Neural cell (in vitro differentiated cells): ENCODE data around the gene ACD. TPM values are rescaled to one million over a fixed set of nuclear protein-coding genes. Genes with fewer than 3 reads are reported as not detected.

Experiments used
- H2AFZ ChIP-seq: fragments of 200-600, 300-800 bp; sonication (generic), shearing (Covaris generic); 2 replicates; pipeline ENCODE4 v1.6.0; 2014; ENCODE audit warnings: low read depth, mild to moderate bottlenecking, antibody characterized with exemption, low read length, moderate library complexity
- H3F3A ChIP-seq: fragments of 200-600 bp; shearing (Covaris generic); 2 replicates; pipeline ENCODE4 v1.6.1; 2016; ENCODE audit warnings: mild to moderate bottlenecking, moderate library complexity, mixed read lengths, antibody characterized with exemption, low read length; ENCODE audit not compliant: insufficient read depth, poor library complexity, severe bottlenecking
- H3K27ac ChIP-seq: fragments of 200-600, 300-800 bp; sonication (generic), shearing (Covaris generic); 2 replicates; pipeline ENCODE4 v1.5.1; 2014; ENCODE audit warnings: mild to moderate bottlenecking, low read length, moderate library complexity
- H3K27me3 ChIP-seq: fragments of 300-800, 200-600 bp; sonication (generic), shearing (Covaris generic); 2 replicates; pipeline ENCODE4 v1.6.0; 2014; ENCODE audit warnings: mild to moderate bottlenecking, low read depth, low read length, moderate library complexity; ENCODE audit not compliant: insufficient read depth
- H3K36me3 ChIP-seq: fragments of 300-800, 200-600 bp; sonication (generic), shearing (Covaris generic); 2 replicates; pipeline ENCODE4 v1.5.1; 2014; ENCODE audit warnings: mild to moderate bottlenecking, antibody characterized with exemption, low read length, moderate library complexity; ENCODE audit not compliant: insufficient read depth
- H3K4me2 ChIP-seq: fragments of 300-800, 200-600 bp; sonication (generic), shearing (Covaris generic); 2 replicates; pipeline ENCODE4 v1.6.0; 2014; ENCODE audit warnings: mild to moderate bottlenecking, low read length
- H3K4me3 ChIP-seq: fragments of 300-800, 200-600 bp; sonication (generic), shearing (Covaris generic); 2 replicates; pipeline ENCODE4 v1.5.1; 2014; ENCODE audit warnings: mild to moderate bottlenecking, low read length, moderate library complexity
- H3K79me2 ChIP-seq: fragments of 200-600 bp; shearing (Covaris generic); replicated peaks from 2 replicates; pipeline ENCODE4 v1.6.0; 2014; ENCODE audit warnings: mild to moderate bottlenecking, low read length, moderate library complexity; ENCODE audit not compliant: insufficient read depth
- H3K9ac ChIP-seq: fragments of 300-800, 200-600 bp; sonication (generic), shearing (Covaris generic); 2 replicates; pipeline ENCODE4 v1.6.1; 2016; ENCODE audit warnings: mild to moderate bottlenecking, low read length, mixed read lengths
- H3K9me2 ChIP-seq: fragments of 200-600 bp; shearing (Covaris generic); 2 replicates; pipeline ENCODE4 v1.6.1; 2016; ENCODE audit warnings: mild to moderate bottlenecking, low read length, mixed read lengths; ENCODE audit not compliant: insufficient read depth
- H3K9me3 ChIP-seq: fragments of 200-600, 300-800 bp; sonication (generic), shearing (Covaris generic); 2 replicates; pipeline ENCODE4 v1.6.1; 2016; ENCODE audit warnings: mild to moderate bottlenecking, mixed run types, low read length, moderate library complexity, mixed read lengths
- H4K20me1 ChIP-seq: fragments of 200-600 bp; shearing (Covaris generic); 2 replicates; pipeline ENCODE4 v1.6.1; 2016; ENCODE audit warnings: mild to moderate bottlenecking, mixed run types; ENCODE audit not compliant: insufficient read depth
- CTCF ChIP-seq: fragments of 450-650 bp; IDR thresholded peaks from 2 replicates; pipeline ENCODE4 v1.5.1; 2014; ENCODE audit warnings: antibody characterized with exemption, mild to moderate bottlenecking, moderate library complexity; ENCODE audit not compliant: poor library complexity, severe bottlenecking
- EP300 ChIP-seq: fragments of 450-650 bp; conservative IDR thresholded peaks from 2 replicates; pipeline ENCODE4 v1.6.1; 2014; ENCODE audit warnings: antibody characterized with exemption, mild to moderate bottlenecking, moderate library complexity; ENCODE audit not compliant: poor library complexity, severe bottlenecking
- EZH2 ChIP-seq: fragments of 200-600, 300-800 bp; shearing (Covaris generic), sonication (generic); IDR thresholded peaks from 2 replicates; pipeline ENCODE4 v1.6.1; 2014; ENCODE audit warnings: antibody characterized with exemption, low read length, borderline replicate concordance, mild to moderate bottlenecking; ENCODE audit not compliant: insufficient read depth, poor library complexity, severe bottlenecking
- MXI1 ChIP-seq: fragments of 450-650 bp; conservative IDR thresholded peaks from 2 replicates; pipeline ENCODE4 v1.6.1; 2014; ENCODE audit warnings: antibody characterized with exemption, mild to moderate bottlenecking; ENCODE audit not compliant: poor library complexity, severe bottlenecking
- POLR2AphosphoS5 ChIP-seq: IDR thresholded peaks from 2 replicates; pipeline ENCODE4 v1.6.1; 2012
- RAD21 ChIP-seq: fragments of 450-650 bp; conservative IDR thresholded peaks from 2 replicates; pipeline ENCODE4 v1.6.1; 2014; ENCODE audit warnings: antibody characterized with exemption, mild to moderate bottlenecking, moderate library complexity
- REST ChIP-seq: IDR thresholded peaks from 2 replicates; pipeline ENCODE4 v1.6.1; 2012; ENCODE audit warnings: borderline replicate concordance
- SMC3 ChIP-seq: fragments of 450-650 bp; conservative IDR thresholded peaks from 2 replicates; pipeline ENCODE4 v1.6.1; 2014; ENCODE audit warnings: antibody characterized with exemption, mild to moderate bottlenecking, moderate library complexity; ENCODE audit not compliant: poor library complexity
- TAF1 ChIP-seq: IDR thresholded peaks from 2 replicates; pipeline ENCODE4 v1.6.1; 2012; ENCODE audit warnings: low read depth
- polyA plus RNA-seq: library from polyadenylated mRNA; depleted of rRNA; stranded (reverse); fragments of >200 nt; gene quantifications from 2 replicates; pipeline ENCODE4 v1.2.3, GENCODE V29; 2014

The ACD gene
- polyA plus RNA-seq, 1 donor from 2014 or later: 98.6 TPM

GRCh38 chr16:67701420-67701819 is 41.4 kb upstream of the ACD start:
- H3K4me3 ChIP-seq: no peak overlapping the region

GRCh38 chr16:67699265-67699664 is 39.2 kb upstream of the ACD start:
- no peak overlapping the region for H3K27ac ChIP-seq
- no peaks in the 10 kb centered on the region for H3K9me3 ChIP-seq
- H3K4me3 ChIP-seq: no peak overlapping the region
- no peak for TF ChIP-seq EP300
- TF ChIP-seq POLR2AphosphoS5: no peak
- no peak for TF ChIP-seq TAF1
- TF ChIP-seq REST: no peak
- TF ChIP-seq SMC3: no peak
- no peak for TF ChIP-seq RAD21
- TF ChIP-seq MXI1: no peak
- TF ChIP-seq CTCF: no peak
- TF ChIP-seq EZH2: no peak
- no peak overlapping the region for H2AFZ ChIP-seq
- H3K4me2 ChIP-seq: no peak overlapping the region
- H4K20me1 ChIP-seq: peaks cover 8% of the 10 kb centered on the region
- H3K9ac ChIP-seq: no peak overlapping the region
- H3F3A ChIP-seq: no peaks in the 10 kb centered on the region
- peaks cover 12% of the 10 kb centered on the region for H3K79me2 ChIP-seq
- no peaks in the 10 kb centered on the region for H3K9me2 ChIP-seq
- H3K36me3 ChIP-seq: no peaks in the 10 kb centered on the region
- no peaks in the 10 kb centered on the region for H3K27me3 ChIP-seq

More at GRCh38 chr16:67701420-67701819, 41.4 kb upstream of the ACD start:
- Histone ChIP-seq H4K20me1 (peaks cover 12% of the 10 kb centered on the region), H3K9me2 (no peaks in the 10 kb centered on the region), H2AFZ (no peak overlapping the region), H3K36me3 (no peaks in the 10 kb centered on the region), H3K4me2 (no peak overlapping the region), H3K9ac (no peak overlapping the region), H3K9me3 (no peaks in the 10 kb centered on the region), H3F3A (no peaks in the 10 kb centered on the region), H3K79me2 (peaks cover 28% of the 10 kb centered on the region), H3K27ac (no peak overlapping the region), H3K27me3 (no peaks in the 10 kb centered on the region)
- TF ChIP-seq POLR2AphosphoS5 (peak; percentile 91), EP300 (peak; percentile 74), RAD21 (no peak)
